Vagina (tissue), 2 donors: ENCODE results near the gene ITPK1. TPM values are rescaled to one million over a fixed set of nuclear protein-coding genes. Genes with fewer than 3 reads are reported as not detected.
A peak's percentile ranks its signal among the peaks of the same experiment; 100 is the strongest.
"Not testable (repeated sequence)": the region's sequence is repeated elsewhere in the genome, so short reads cannot be mapped to it uniquely, and the experiment has no call there.

Experiments
- DNase-seq, 2 donors: peaks; one replicate each; pipeline ENCODE4 v3.0.0-alpha.2; 2017; ENCODE audit errors: extremely low spot score in 2 of 2
- H3K27ac ChIP-seq: fragments of 200-600 bp; sonication (generic); one replicate; pipeline ENCODE4 v1.5.1; 2019
- H3K27me3 ChIP-seq: fragments of 200-600 bp; sonication (generic); one replicate; pipeline ENCODE4 v1.5.1; 2019
- H3K36me3 ChIP-seq, 2 donors: fragments of 200-600 bp; sonication (generic); one replicate each; pipeline ENCODE4 v1.5.1; 2017 to 2019
- H3K4me1 ChIP-seq: fragments of 200-600 bp; sonication (generic); one replicate; pipeline ENCODE4 v1.5.1; 2019
- H3K4me3 ChIP-seq, 2 donors: fragments of 200-600 bp; sonication (generic); 1 replicate in 1 of 2; 2 replicates in 1 of 2; pipeline ENCODE4 v1.5.1; 2016 to 2019
- H3K9me3 ChIP-seq: fragments of 200-600 bp; sonication (generic); one replicate; pipeline ENCODE4 v1.5.1; 2019
- POLR2A ChIP-seq, 2 donors: fragments of 450-650 bp; IDR thresholded peaks; one replicate each; pipeline ENCODE4 v1.6.1; 2017; ENCODE audit warnings: antibody characterized with exemption in 2 of 2, mild to moderate bottlenecking in 2 of 2, moderate library complexity in 2 of 2
- POLR2AphosphoS5 ChIP-seq, 2 donors: sonication (generic); formaldehyde crosslinking; IDR thresholded peaks; one replicate each; pipeline ENCODE4 v1.9.0; 2017; ENCODE audit warnings: antibody characterized with exemption in 2 of 2, mild to moderate bottlenecking in 2 of 2, low read depth in 1 of 2; ENCODE audit not compliant: insufficient read depth in 1 of 2
- intact Hi-C: fragments of 100-400 bp; cut with DNase I; formaldehyde crosslinking; loops from one replicate; pipeline ENCODE4 v1.15.1; 2023
- total RNA-seq: library from RNA; depleted of rRNA; stranded (reverse); fragments of >200 nt; gene quantifications from one replicate; pipeline ENCODE4 v1.2.3, GENCODE V29; 2016
- TF ChIP-seq, protein P1 (sequence below), 3 experiments: fragments of 450-650 bp in 2 of 3; fragments of 200-600 bp in 1 of 3; sonication (generic) in 1 of 3; IDR thresholded peaks; one replicate each; pipeline ENCODE4 v1.5.1; 2017 to 2019; ENCODE audit warnings: antibody characterized with exemption in 3 of 3, mild to moderate bottlenecking in 2 of 3, moderate library complexity in 2 of 3

Gene ITPK1
- total RNA-seq, 1 donor from 2014 or later, result 49.6 TPM

DNA sequence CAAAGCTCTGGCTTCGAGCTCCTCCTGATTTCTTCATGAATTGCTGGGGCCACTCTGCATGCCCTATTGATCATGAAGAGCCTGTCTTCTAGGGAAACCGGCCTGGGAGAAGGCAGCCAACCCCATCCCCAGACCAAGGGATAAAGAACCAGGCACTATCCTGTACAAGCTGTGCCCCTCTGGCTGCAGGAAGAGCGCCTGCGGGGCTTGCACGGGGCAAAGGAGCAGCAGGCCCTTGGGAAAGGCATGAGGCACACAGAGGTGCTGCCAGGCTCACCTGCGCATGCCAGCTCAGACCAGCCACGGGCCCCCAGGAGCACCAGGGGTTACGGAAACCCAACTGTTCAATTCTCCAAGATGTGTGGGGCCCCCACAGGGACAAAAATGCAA, 2.1 kb downstream of the ITPK1 start:
- H3K4me3 ChIP-seq, result peak overlapping the region; percentile 88 to 92
- no peak for DNase-seq
- intact Hi-C loops, result loop anchor here (10.0 kb wide), 1 partner anchor 69 kb away; no protein-coding TSS in a partner anchor
- H3K9me3 ChIP-seq, result no peaks in the 10 kb centered on the region
- TF ChIP-seq, protein P1, sequence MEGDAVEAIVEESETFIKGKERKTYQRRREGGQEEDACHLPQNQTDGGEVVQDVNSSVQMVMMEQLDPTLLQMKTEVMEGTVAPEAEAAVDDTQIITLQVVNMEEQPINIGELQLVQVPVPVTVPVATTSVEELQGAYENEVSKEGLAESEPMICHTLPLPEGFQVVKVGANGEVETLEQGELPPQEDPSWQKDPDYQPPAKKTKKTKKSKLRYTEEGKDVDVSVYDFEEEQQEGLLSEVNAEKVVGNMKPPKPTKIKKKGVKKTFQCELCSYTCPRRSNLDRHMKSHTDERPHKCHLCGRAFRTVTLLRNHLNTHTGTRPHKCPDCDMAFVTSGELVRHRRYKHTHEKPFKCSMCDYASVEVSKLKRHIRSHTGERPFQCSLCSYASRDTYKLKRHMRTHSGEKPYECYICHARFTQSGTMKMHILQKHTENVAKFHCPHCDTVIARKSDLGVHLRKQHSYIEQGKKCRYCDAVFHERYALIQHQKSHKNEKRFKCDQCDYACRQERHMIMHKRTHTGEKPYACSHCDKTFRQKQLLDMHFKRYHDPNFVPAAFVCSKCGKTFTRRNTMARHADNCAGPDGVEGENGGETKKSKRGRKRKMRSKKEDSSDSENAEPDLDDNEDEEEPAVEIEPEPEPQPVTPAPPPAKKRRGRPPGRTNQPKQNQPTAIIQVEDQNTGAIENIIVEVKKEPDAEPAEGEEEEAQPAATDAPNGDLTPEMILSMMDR (IDR thresholded peaks at IDR 0.05), result no peak
- TF ChIP-seq POLR2A (IDR thresholded peaks at IDR 0.05) (no peak), POLR2AphosphoS5 (IDR thresholded peaks at IDR 0.05; ENCODE audit: insufficient read depth in 1 of 2, low read depth in 1 of 2) (peak in 1 of 2 donors; percentile 12)
- H3K27me3 ChIP-seq, result no peaks in the 10 kb centered on the region
- peaks cover 68% of the 10 kb centered on the region for H3K4me1 ChIP-seq
- H3K36me3 ChIP-seq, result no peaks in the 10 kb centered on the region
- H3K27ac ChIP-seq, result peak overlapping the region; percentile 93

DNA sequence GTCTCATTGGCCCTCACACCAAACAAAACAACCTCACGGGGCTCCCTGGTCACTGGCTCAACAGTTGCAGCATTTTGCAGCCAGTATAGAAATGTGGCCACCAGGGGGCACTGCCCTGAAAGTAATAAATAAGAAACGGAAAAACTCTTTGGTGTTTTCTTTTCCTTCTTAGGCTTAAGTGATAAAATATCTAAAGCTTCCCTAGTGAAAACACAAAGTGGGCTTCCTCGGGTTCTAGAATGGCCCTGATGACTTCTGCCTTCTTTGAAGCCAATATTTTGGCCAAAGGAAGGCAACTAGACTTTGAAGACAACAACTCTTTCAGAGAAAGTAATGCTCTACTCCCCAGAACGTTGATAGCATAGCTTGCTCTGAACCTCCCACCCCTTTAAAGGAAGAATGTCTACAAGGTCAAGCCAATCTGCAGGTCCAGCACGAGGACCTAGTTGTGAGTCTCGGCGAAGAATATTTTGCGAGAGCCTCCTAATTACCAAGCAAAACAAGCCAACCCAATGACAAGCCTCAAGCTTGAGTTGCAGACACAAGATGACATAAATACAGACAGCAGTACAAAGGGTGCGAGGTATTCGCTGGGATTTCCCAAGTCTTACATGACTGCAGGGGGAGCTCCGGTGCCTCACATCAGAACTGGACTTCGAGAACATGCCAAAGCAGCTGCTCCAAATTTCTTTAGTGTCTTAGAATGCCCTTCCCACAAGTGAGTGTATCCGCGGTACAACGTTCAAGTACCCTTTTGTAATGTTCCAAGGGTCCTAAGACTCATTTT, 2.6 kb downstream of the ITPK1 start:
- H3K9me3 ChIP-seq, result no peaks in the 10 kb centered on the region
- no peaks in the 10 kb centered on the region for H3K27me3 ChIP-seq
- H3K36me3 ChIP-seq, result no peaks in the 10 kb centered on the region
- intact Hi-C loops, result loop anchor here (10.0 kb wide), 1 partner anchor 68 kb away; no protein-coding TSS in a partner anchor
- peak in 1 of 2 donors; percentile 63 for TF ChIP-seq POLR2AphosphoS5 (IDR thresholded peaks at IDR 0.05; ENCODE audit: insufficient read depth in 1 of 2, low read depth in 1 of 2)
- TF ChIP-seq, protein P1 (IDR thresholded peaks at IDR 0.05), result peak; percentile 35 to 67 (median 57)
- TF ChIP-seq POLR2A (IDR thresholded peaks at IDR 0.05), result no peak
- peak overlapping the region; percentile 93 for H3K27ac ChIP-seq
- peaks cover 74% of the 10 kb centered on the region for H3K4me1 ChIP-seq
- no peak for DNase-seq
- peak overlapping the region; percentile 88 to 92 for H3K4me3 ChIP-seq

DNA sequence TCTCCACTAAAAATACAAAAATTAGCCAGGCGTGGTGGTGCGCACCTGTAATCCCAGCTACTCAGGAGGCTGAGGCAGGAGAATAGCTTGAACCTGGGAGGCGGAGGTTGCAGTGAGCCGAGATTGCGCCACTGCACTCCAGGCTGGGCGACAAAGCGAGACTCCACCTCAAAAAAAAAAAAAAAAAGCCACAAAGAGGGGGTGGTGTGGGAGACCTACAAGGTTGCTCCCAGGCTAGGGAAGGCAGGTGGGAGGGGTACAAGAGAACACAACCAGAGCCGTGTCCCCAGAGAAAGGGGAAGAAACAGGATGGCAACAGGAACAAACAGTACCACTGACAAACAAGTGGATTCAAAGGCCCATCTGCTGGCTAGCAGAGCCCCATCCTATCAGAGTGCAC, 4.2 kb downstream of the ITPK1 start:
- peaks cover 80% of the 10 kb centered on the region for H3K4me1 ChIP-seq
- not testable (repeated sequence) for DNase-seq, H3K9me3 ChIP-seq, H3K27me3 ChIP-seq, H3K4me3 ChIP-seq, H3K36me3 ChIP-seq, H3K27ac ChIP-seq
- intact Hi-C loops, result loop anchor here (10.0 kb wide), 1 partner anchor 67 kb away; no protein-coding TSS in a partner anchor

DNA sequence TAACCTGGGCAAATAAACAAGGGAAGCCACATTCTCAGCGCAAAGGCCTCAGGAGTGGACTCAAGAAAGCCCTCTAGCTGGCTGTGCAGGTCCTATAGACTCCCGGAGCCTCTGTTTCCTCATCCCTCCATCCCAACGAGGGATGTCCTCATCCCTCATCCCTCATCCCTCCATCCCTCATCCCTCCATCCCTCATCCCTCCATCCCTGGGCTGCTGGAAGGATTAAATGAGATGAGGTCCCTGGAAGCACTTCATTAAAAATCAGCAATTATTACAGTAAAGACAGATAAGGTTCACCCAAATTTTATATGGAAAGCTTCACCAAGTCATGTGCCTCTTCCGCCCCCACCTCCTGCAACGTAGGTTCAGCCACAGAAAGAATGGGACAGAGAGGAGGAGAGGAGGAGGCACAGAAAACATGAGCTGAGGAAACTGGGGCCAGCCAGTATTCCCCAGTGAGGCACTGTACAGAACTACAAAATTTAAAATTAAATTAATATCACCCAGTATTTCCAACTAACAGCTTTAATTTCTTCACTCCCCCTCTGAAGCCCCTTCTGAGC, 4.8 kb downstream of the ITPK1 start:
- no peaks in the 10 kb centered on the region for H3K27me3 ChIP-seq
- intact Hi-C loops, result loop anchor here (10.0 kb wide), 1 partner anchor 66 kb away; no protein-coding TSS in a partner anchor
- no peak for TF ChIP-seq POLR2AphosphoS5 (IDR thresholded peaks at IDR 0.05; ENCODE audit: insufficient read depth in 1 of 2, low read depth in 1 of 2)
- TF ChIP-seq, protein P1 (IDR thresholded peaks at IDR 0.05), result no peak
- no peak for TF ChIP-seq POLR2A (IDR thresholded peaks at IDR 0.05)
- no peak for DNase-seq
- H3K9me3 ChIP-seq, result no peaks in the 10 kb centered on the region
- no peak overlapping the region for H3K27ac ChIP-seq
- no peak overlapping the region for H3K4me3 ChIP-seq
- no peaks in the 10 kb centered on the region for H3K36me3 ChIP-seq
- H3K4me1 ChIP-seq, result peaks cover 79% of the 10 kb centered on the region

DNA sequence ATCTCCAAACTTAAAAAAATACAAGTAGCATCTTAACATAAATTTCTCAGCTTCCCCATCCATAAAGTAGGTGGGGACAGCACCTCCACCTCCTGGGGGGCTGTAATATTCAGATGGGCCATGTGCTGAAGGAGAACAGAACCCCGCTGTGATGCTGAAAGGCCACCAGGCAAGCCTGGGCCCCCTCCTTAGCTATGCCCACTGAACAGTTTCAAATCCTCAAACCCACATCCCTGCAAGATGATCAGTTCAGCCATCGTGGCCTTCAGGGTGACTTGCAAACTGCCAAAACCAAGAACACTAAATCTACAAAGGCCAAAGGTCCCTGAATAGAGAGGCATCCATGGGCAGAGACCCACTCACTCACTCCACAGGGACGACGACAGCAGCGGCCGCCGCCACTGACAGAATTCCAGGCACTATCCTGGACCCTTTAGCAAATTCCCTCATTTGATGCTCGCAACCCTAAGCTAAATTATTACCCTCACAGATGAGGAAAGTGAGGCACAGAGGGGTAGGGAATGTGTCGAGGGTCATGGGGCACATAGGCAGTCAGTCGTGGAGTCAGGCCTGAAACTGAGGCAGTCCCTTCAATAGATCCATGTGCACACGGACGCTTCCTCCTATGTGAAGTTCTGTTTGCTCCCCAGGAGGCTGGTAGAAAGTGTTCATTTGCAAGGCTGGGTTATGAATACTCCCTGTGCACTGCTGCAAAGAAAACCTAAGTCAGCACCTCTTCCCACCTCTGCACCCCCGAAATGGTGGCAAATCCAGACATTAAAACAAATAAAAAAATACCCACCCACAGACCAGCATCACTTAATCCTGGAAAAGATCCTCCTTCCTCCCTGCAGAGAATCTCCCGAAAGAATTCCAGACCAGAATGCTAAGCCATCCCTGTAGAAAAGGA, 5.9 kb downstream of the ITPK1 start:
- Histone ChIP-seq H3K27ac (no peak overlapping the region), H3K36me3 (no peaks in the 10 kb centered on the region), H3K4me1 (peaks cover 87% of the 10 kb centered on the region), H3K9me3 (no peaks in the 10 kb centered on the region), H3K27me3 (no peaks in the 10 kb centered on the region), H3K4me3 (no peak overlapping the region)
- no peak for DNase-seq
- intact Hi-C loops, result loop anchor here (10.0 kb wide), 1 partner anchor 65 kb away; no protein-coding TSS in a partner anchor
- TF ChIP-seq POLR2AphosphoS5 (IDR thresholded peaks at IDR 0.05; ENCODE audit: insufficient read depth in 1 of 2, low read depth in 1 of 2) (no peak), POLR2A (IDR thresholded peaks at IDR 0.05) (no peak)
- TF ChIP-seq, protein P1 (IDR thresholded peaks at IDR 0.05), result no peak
